HepG2 (cell line): ENCODE measurements around the gene GNG12.

ENCODE experiments used
- HCFC1 ChIP-seq: fragments of 150-350 bp; IDR thresholded peaks from 2 replicates; pipeline ENCODE4 v1.6.1; 2014; ENCODE audit warnings: low read depth, low read length
- MXD4 ChIP-seq: IDR thresholded peaks from 2 replicates; pipeline ENCODE4 v1.6.1; 2016; ENCODE audit warnings: mild to moderate bottlenecking, missing biosample characterization, missing genetic modification reagents
- ZFP36 ChIP-seq: fragments of 150-350 bp; IDR thresholded peaks from 2 replicates; pipeline ENCODE4 v1.6.1; 2018; ENCODE audit warnings: borderline replicate concordance, low read length, low read depth; ENCODE audit not compliant: partially characterized antibody
- ZNF275 ChIP-seq: sonication (generic); formaldehyde crosslinking; IDR thresholded peaks from 2 replicates; pipeline ENCODE4 v1.8.0; 2022; ENCODE audit warnings: missing genetic modification reagents, mild to moderate bottlenecking, inconsistent platforms, borderline replicate concordance
- TF ChIP-seq, protein P1 (sequence below): sonication (generic); formaldehyde crosslinking; IDR thresholded peaks from 2 replicates; pipeline ENCODE4 v1.5.0; 2020; ENCODE audit warnings: mild to moderate bottlenecking, missing genetic modification reagents, moderate library complexity

DNA sequence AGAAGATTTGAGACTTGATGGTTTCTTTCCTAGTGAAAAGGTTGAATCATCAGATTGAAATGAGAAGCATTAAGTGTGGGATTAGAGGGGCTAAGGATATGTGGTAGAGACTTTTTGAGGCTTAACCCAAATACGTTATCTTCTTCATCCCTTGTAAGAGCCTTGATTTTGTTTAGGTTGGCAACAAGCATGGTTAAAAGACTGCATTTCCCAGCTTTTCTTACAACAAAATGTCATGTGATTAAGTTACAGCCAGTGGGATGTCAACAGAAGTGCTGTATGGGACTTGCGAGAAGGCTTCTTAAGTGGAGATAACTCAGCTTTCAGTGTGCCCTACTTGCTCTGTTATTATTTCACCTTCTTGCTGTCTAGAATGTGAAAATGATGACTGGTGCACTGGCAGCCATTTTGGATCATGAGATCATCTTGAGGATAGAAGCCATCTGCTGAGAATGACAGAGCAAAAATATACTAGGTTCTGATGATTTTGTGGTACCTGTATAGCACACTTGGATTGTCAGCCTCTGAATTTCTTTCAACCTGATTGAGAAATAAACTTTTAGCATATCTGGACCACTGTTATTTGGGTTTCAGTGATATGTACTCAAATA lies 41.3 kb upstream of the GNG12 start:
- TF ChIP-seq ZNF275 (no peak), MXD4 (CRISPR knock-in tag) (no peak), HCFC1 (no peak), ZFP36 (no peak)
- TF ChIP-seq, protein P1, sequence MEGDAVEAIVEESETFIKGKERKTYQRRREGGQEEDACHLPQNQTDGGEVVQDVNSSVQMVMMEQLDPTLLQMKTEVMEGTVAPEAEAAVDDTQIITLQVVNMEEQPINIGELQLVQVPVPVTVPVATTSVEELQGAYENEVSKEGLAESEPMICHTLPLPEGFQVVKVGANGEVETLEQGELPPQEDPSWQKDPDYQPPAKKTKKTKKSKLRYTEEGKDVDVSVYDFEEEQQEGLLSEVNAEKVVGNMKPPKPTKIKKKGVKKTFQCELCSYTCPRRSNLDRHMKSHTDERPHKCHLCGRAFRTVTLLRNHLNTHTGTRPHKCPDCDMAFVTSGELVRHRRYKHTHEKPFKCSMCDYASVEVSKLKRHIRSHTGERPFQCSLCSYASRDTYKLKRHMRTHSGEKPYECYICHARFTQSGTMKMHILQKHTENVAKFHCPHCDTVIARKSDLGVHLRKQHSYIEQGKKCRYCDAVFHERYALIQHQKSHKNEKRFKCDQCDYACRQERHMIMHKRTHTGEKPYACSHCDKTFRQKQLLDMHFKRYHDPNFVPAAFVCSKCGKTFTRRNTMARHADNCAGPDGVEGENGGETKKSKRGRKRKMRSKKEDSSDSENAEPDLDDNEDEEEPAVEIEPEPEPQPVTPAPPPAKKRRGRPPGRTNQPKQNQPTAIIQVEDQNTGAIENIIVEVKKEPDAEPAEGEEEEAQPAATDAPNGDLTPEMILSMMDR (CRISPR knock-in tag), result no peak
